CD4-positive, alpha-beta T cell (primary cell): ENCODE data around the gene OR6J1. TPM values are rescaled to one million over a fixed set of nuclear protein-coding genes. Genes with fewer than 3 reads are reported as not detected.

ENCODE experiments used
- ATAC-seq: fragments of 200-7000 bp; cut with Tn5 transposase; one replicate; pipeline ENCODE4 v1.10.0; 2022; ENCODE audit warnings: mild to moderate bottlenecking; ENCODE audit not compliant: poor library complexity
- CTCF ChIA-PET: fragments of 350-600 bp; sonication (Branson Sonifier 250); formaldehyde crosslinking; loops from one replicate; lab custom pipeline; 2021; ENCODE audit warnings: antibody characterized with exemption, inconsistent platforms; lab: Charles Lee
- POLR2A ChIA-PET: fragments of 350-600 bp; sonication (Branson Sonifier 250); formaldehyde crosslinking; loops from one replicate; lab custom pipeline; 2021; ENCODE audit warnings: antibody characterized with exemption, inconsistent platforms; lab: Charles Lee
- DNase-seq, 14 experiments: peaks; one replicate each; pipeline ENCODE4 v3.0.0-alpha.2; 2013 to 2020; ENCODE audit warnings: mixed read lengths in 2 of 14
- H3K27ac ChIP-seq, 2 donors: one replicate each; pipeline versions ENCODE4 v1.5.1 to v1.7.0; 2013; ENCODE audit warnings: low read length in 2 of 2, low read depth in 1 of 2, mild to moderate bottlenecking in 1 of 2
- H3K27me3 ChIP-seq, 2 experiments: 1 replicate in 1 of 2; 2 replicates in 1 of 2; pipeline versions ENCODE4 v1.6.1 to v1.7.0; 2013; ENCODE audit warnings: low read length in 2 of 2, control low read depth in 1 of 2, mild to moderate bottlenecking in 1 of 2, moderate library complexity in 1 of 2; ENCODE audit not compliant: insufficient read depth in 2 of 2, control insufficient read depth in 1 of 2
- H3K36me3 ChIP-seq: one replicate; pipeline ENCODE4 v1.6.1; 2013; ENCODE audit warnings: low read length, control low read depth; ENCODE audit not compliant: insufficient read depth
- H3K4me1 ChIP-seq: one replicate; pipeline ENCODE4 v1.6.1; 2013; ENCODE audit warnings: low read length, control low read depth; ENCODE audit not compliant: insufficient read depth
- H3K4me3 ChIP-seq: one replicate; pipeline ENCODE4 v1.5.1; 2013; ENCODE audit warnings: mild to moderate bottlenecking, low read length, moderate library complexity
- H3K9me3 ChIP-seq, 2 experiments: 1 replicate in 1 of 2; 2 replicates in 1 of 2; pipeline versions ENCODE4 v1.6.1 to v1.7.0; 2013; ENCODE audit warnings: low read length in 2 of 2, mild to moderate bottlenecking in 2 of 2, control low read depth in 1 of 2, moderate library complexity in 1 of 2; ENCODE audit not compliant: control insufficient read depth in 1 of 2, insufficient read depth in 1 of 2
- H3K27ac Mint-ChIP-seq: one replicate; pipeline ENCODE4 v1.8.0; 2020; ENCODE audit warnings: mixed read lengths
- H3K27me3 Mint-ChIP-seq: one replicate; pipeline ENCODE4 v1.8.0; 2021; ENCODE audit warnings: mixed read lengths
- H3K36me3 Mint-ChIP-seq: one replicate; pipeline ENCODE4 v1.8.0; 2021; ENCODE audit warnings: low read depth, mixed read lengths
- H3K4me1 Mint-ChIP-seq: one replicate; pipeline ENCODE4 v1.8.0; 2021; ENCODE audit warnings: low read depth, mixed read lengths
- H3K4me3 Mint-ChIP-seq: one replicate; pipeline ENCODE4 v1.8.0; 2020; ENCODE audit warnings: mild to moderate bottlenecking, mixed read lengths
- H3K9me3 Mint-ChIP-seq: one replicate; pipeline ENCODE4 v1.8.0; 2020; ENCODE audit warnings: mixed read lengths
- CTCF ChIP-seq: fragments of 200-600 bp; IDR thresholded peaks from one replicate; pipeline ENCODE4 v1.8.0; 2022; ENCODE audit warnings: antibody characterized with exemption, mild to moderate bottlenecking
- intact Hi-C, 2 experiments: fragments of 100-400 bp; cut with DNase I in 1 of 2; cut with micrococcal nuclease in 1 of 2; formaldehyde crosslinking; loops; one replicate each; pipeline versions ENCODE4 v1.15.1 to v1.9.0; 2023 to 2025; cut with DNase I, micrococcal nuclease
- total RNA-seq, 174 experiments: library from RNA in 2 of 174; stranded (reverse) in 2 of 174; gene quantifications; one replicate each; pipeline ENCODE4 v1.2.3 and lab custom pipeline; 2021 to 2026

Gene OR6J1
- total RNA-seq, 2 experiments from 2014 or later: not detected

GRCh38 chr14:22657861-22658260 is 13.7 kb upstream of the OR6J1 start:
- CTCF ChIA-PET: interaction anchor here (2.4 kb wide), 1 partner anchor 88 kb away, joined by 8 read pairs; no protein-coding TSS in a partner anchor
- POLR2A ChIA-PET: no interaction called here

GRCh38 chr14:22656945-22657731 is 13.0 kb upstream of the OR6J1 start:
- Mint-ChIP-seq H3K9me3 (no peaks in the 10 kb centered on the region), H3K36me3 (no peaks in the 10 kb centered on the region), H3K27me3 (no peaks in the 10 kb centered on the region), H3K4me1 (no peaks in the 10 kb centered on the region), H3K4me3 (no peak overlapping the region), H3K27ac (no peak overlapping the region)
- Histone ChIP-seq H3K4me3 (no peak overlapping the region), H3K4me1 (no peaks in the 10 kb centered on the region), H3K9me3 (no peaks in the 10 kb centered on the region), H3K36me3 (no peaks in the 10 kb centered on the region), H3K27me3 (no peaks in the 10 kb centered on the region), H3K27ac (no peak overlapping the region)
- intact Hi-C loops: loop anchor here in 1 of 2 experiments (5.0 to 10.0 kb wide), 2 partner anchors 195 to 532 kb away; no protein-coding TSS in a partner anchor
- ChIA-PET POLR2A (interaction anchor here (1.0 kb wide), 1 partner anchor 86 kb away, joined by 3 read pairs; no protein-coding TSS in a partner anchor), CTCF (interaction anchor here (0.5 to 2.4 kb wide), 2 partner anchors 86 to 87 kb away, joined by 3 to 8 read pairs; no protein-coding TSS in a partner anchor)
- no peak for TF ChIP-seq CTCF
- ATAC-seq: no peak
- DNase-seq: no peak

More at GRCh38 chr14:22657861-22658260, 13.7 kb upstream of the OR6J1 start:
- DNase-seq (no peak), ATAC-seq (no peak)
- Mint-ChIP-seq H3K36me3 (no peaks in the 10 kb centered on the region), H3K27me3 (no peaks in the 10 kb centered on the region), H3K9me3 (no peaks in the 10 kb centered on the region), H3K4me3 (no peak overlapping the region), H3K4me1 (no peaks in the 10 kb centered on the region), H3K27ac (no peak overlapping the region)
- no peaks in the 10 kb centered on the region for H3K27me3 ChIP-seq
- no peak overlapping the region for H3K27ac ChIP-seq
- intact Hi-C loops: loop anchor here in 1 of 2 experiments (5.0 to 10.0 kb wide), 2 partner anchors 194 to 533 kb away; no protein-coding TSS in a partner anchor
- no peaks in the 10 kb centered on the region for H3K4me1 ChIP-seq
- H3K36me3 ChIP-seq: no peaks in the 10 kb centered on the region
- no peak for TF ChIP-seq CTCF
- no peaks in the 10 kb centered on the region for H3K9me3 ChIP-seq
- no peak overlapping the region for H3K4me3 ChIP-seq

- no peak for TF ChIP-seq CTCF
- ChIA-PET POLR2A (interaction anchor here (1.0 kb wide), 1 partner anchor 86 kb away, joined by 3 read pairs; no protein-coding TSS in a partner anchor), CTCF (interaction anchor here (0.5 kb wide), 1 partner anchor 85 kb away, joined by 3 read pairs; no protein-coding TSS in a partner anchor)
- H3K36me3 ChIP-seq: no peaks in the 10 kb centered on the region
- Mint-ChIP-seq H3K9me3 (no peaks in the 10 kb centered on the region), H3K36me3 (no peaks in the 10 kb centered on the region), H3K4me1 (no peaks in the 10 kb centered on the region), H3K27ac (no peak overlapping the region), H3K27me3 (no peaks in the 10 kb centered on the region), H3K4me3 (no peak overlapping the region)
- DNase-seq (no peak), ATAC-seq (no peak)
- H3K27ac ChIP-seq: no peak overlapping the region
- no peaks in the 10 kb centered on the region for H3K4me1 ChIP-seq
- intact Hi-C loops: loop anchor here in 1 of 2 experiments (5.0 to 10.0 kb wide), 2 partner anchors 196 to 531 kb away; no protein-coding TSS in a partner anchor
- no peaks in the 10 kb centered on the region for H3K9me3 ChIP-seq
- H3K4me3 ChIP-seq: no peak overlapping the region
- H3K27me3 ChIP-seq: no peaks in the 10 kb centered on the region
Observed at GRCh38 chr14:22656226-22656625, 12.1 kb upstream of the OR6J1 start.
